ENCODE results near the gene TASP1. TPM values are rescaled to one million over a fixed set of nuclear protein-coding genes. Genes with fewer than 3 reads are reported as not detected.

The TASP1 gene
- total RNA-seq, 4 donors from 2014 or later, result 7.7 to 20.0 (median 8.7) TPM

- no peak for TF ChIP-seq POLR2A (IDR thresholded peaks at IDR 0.05)
- intact Hi-C loops (cut with DNase I), result no loop called here
- no peaks in the 10 kb centered on the region for H3K36me3 ChIP-seq
- no peak overlapping the region for H3K4me3 ChIP-seq
- no peaks in the 10 kb centered on the region for H3K4me1 ChIP-seq
- no peaks in the 10 kb centered on the region for H3K27me3 ChIP-seq
- no peaks in the 10 kb centered on the region for H3K9me3 ChIP-seq
- DNase-seq, result no peak
- H3K27ac ChIP-seq, result no peak overlapping the region
Observed at GRCh38 chr20:13447385-13448180, 191.1 kb downstream of the TASP1 start.

GRCh38 chr20:13443690-13444089 lies 195.0 kb downstream of the TASP1 start:
- no peak overlapping the region for H3K4me3 ChIP-seq
- WGBS, 2 donors, result 84 to 86% methylated on average over 2 of the region's 2 CpGs
- TF ChIP-seq POLR2A (IDR thresholded peaks at IDR 0.05) (no peak), CTCF (IDR thresholded peaks at IDR 0.05) (no peak)
- no peaks in the 10 kb centered on the region for H3K36me3 ChIP-seq
- no peaks in the 10 kb centered on the region for H3K4me1 ChIP-seq
- no peaks in the 10 kb centered on the region for H3K27me3 ChIP-seq
- H3K9me3 ChIP-seq, result peaks cover 0 to 10% (median 0%) of the 10 kb centered on the region in 3 donors
- DNase-seq, result no peak
- H3K27ac ChIP-seq, result no peak overlapping the region
- intact Hi-C loops (cut with DNase I), result no loop called here

GRCh38 chr20:13442986-13443385 lies 195.7 kb downstream of the TASP1 start:
- Histone ChIP-seq H3K4me1 (no peaks in the 10 kb centered on the region), H3K27ac (no peak overlapping the region), H3K4me3 (no peak overlapping the region), H3K9me3 (peaks cover 0 to 10% (median 0%) of the 10 kb centered on the region in 3 donors), H3K27me3 (no peaks in the 10 kb centered on the region), H3K36me3 (no peaks in the 10 kb centered on the region)
- TF ChIP-seq POLR2A (IDR thresholded peaks at IDR 0.05), result no peak
- TF ChIP-seq CTCF (IDR thresholded peaks at IDR 0.05), result no peak
- no peak for DNase-seq
- intact Hi-C loops (cut with DNase I), result no loop called here
- WGBS, 2 donors, result 95 to 100% methylated on average over 1 of the region's 1 CpG

GRCh38 chr20:13441388-13441787 lies 197.3 kb downstream of the TASP1 start:
- intact Hi-C loops (cut with DNase I), result no loop called here

GRCh38 chr20:13436530-13436929 lies 202.2 kb downstream of the TASP1 start:
- no peaks in the 10 kb centered on the region for H3K27me3 ChIP-seq
- 82 to 87% methylated on average over 7 of the region's 7 CpGs for WGBS, 2 donors
- TF ChIP-seq CTCF (IDR thresholded peaks at IDR 0.05) (no peak), POLR2A (IDR thresholded peaks at IDR 0.05) (no peak)
- peaks cover 0 to 30% (median 0%) of the 10 kb centered on the region in 3 donors for H3K36me3 ChIP-seq
- no peak overlapping the region for H3K27ac ChIP-seq
- no peak overlapping the region for H3K4me3 ChIP-seq
- intact Hi-C loops (cut with DNase I), result no loop called here
- DNase-seq, result no peak
- H3K9me3 ChIP-seq, result peaks cover 0 to 10% (median 0%) of the 10 kb centered on the region in 3 donors
- no peaks in the 10 kb centered on the region for H3K4me1 ChIP-seq

More at GRCh38 chr20:13441388-13441787, 197.3 kb downstream of the TASP1 start:
- DNase-seq, result no peak
- TF ChIP-seq CTCF (IDR thresholded peaks at IDR 0.05), result no peak
- no peak for TF ChIP-seq POLR2A (IDR thresholded peaks at IDR 0.05)
- H3K27ac ChIP-seq, result no peak overlapping the region
- no peaks in the 10 kb centered on the region for H3K4me1 ChIP-seq
- H3K27me3 ChIP-seq, result no peaks in the 10 kb centered on the region
- H3K9me3 ChIP-seq, result peaks cover 0 to 10% (median 0%) of the 10 kb centered on the region in 3 donors
- no peak overlapping the region for H3K4me3 ChIP-seq
- H3K36me3 ChIP-seq, result no peaks in the 10 kb centered on the region
